Nephron progenitor cell (in vitro differentiated cells): Measurements from ENCODE around the gene MAML2.

Experiments
- DNase-seq: peaks from one replicate; pipeline ENCODE4 v3.0.0; 2021
- H3K27ac Mint-ChIP-seq: 2 replicates; pipeline ENCODE4 v1.8.0; 2021; ENCODE audit warnings: mild to moderate bottlenecking, moderate library complexity, mixed read lengths
- H3K27me3 Mint-ChIP-seq: 2 replicates; pipeline ENCODE4 v1.8.0; 2021; ENCODE audit warnings: mild to moderate bottlenecking, low read depth, mixed read lengths; ENCODE audit not compliant: poor library complexity
- H3K36me3 Mint-ChIP-seq: 2 replicates; pipeline ENCODE4 v1.8.0; 2021; ENCODE audit warnings: low read depth, mixed read lengths
- H3K4me1 Mint-ChIP-seq: 2 replicates; pipeline ENCODE4 v1.8.0; 2021; ENCODE audit warnings: mixed read lengths
- H3K4me3 Mint-ChIP-seq: 2 replicates; pipeline ENCODE4 v1.8.0; 2021; ENCODE audit warnings: mild to moderate bottlenecking, moderate library complexity, mixed read lengths
- H3K9me3 Mint-ChIP-seq: 2 replicates; pipeline ENCODE4 v1.8.0; 2021; ENCODE audit warnings: mild to moderate bottlenecking, moderate library complexity, mixed read lengths
- CTCF ChIP-seq: fragments of 200-600 bp; sonication (generic); IDR thresholded peaks from 2 replicates; pipeline ENCODE4 v1.5.0; 2021; ENCODE audit warnings: antibody characterized with exemption

MAML2 gene

DNA sequence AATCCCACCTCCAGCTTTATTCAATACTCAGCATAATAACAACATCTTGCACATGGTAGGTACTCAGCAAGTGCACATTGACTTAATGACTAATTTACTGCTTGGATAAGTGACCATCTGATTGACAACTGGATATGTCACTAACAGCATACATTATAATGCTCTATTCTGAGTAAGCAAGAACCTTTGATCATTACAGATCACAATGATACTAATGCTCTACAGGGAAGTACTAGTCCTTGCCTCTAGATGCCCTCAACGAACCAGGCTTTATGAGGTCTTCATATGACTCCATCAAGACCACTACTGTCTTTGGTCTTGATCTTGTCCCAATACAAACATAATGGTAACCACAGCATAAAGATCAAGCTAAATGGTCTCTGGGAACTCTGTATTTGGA lies 251.5 kb downstream of the MAML2 start:
- no peak overlapping the region for H3K4me3 Mint-ChIP-seq
- H3K27ac Mint-ChIP-seq = no peak overlapping the region
- H3K4me1 Mint-ChIP-seq = peaks cover 29% of the 10 kb centered on the region
- H3K27me3 Mint-ChIP-seq = no peaks in the 10 kb centered on the region
- H3K9me3 Mint-ChIP-seq = no peaks in the 10 kb centered on the region
- H3K36me3 Mint-ChIP-seq = peaks cover 10% of the 10 kb centered on the region
- no peak for TF ChIP-seq CTCF
- no peak for DNase-seq

GRCh38 chr11:96090711-96091110 lies 252.3 kb downstream of the MAML2 start:
- no peaks in the 10 kb centered on the region for H3K9me3 Mint-ChIP-seq
- H3K36me3 Mint-ChIP-seq = peaks cover 10% of the 10 kb centered on the region
- peak overlapping the region; percentile 33 for H3K27ac Mint-ChIP-seq
- no peak for TF ChIP-seq CTCF
- peaks cover 21% of the 10 kb centered on the region for H3K4me1 Mint-ChIP-seq
- H3K4me3 Mint-ChIP-seq = no peak overlapping the region
- H3K27me3 Mint-ChIP-seq = no peaks in the 10 kb centered on the region
- no peak for DNase-seq

DNA sequence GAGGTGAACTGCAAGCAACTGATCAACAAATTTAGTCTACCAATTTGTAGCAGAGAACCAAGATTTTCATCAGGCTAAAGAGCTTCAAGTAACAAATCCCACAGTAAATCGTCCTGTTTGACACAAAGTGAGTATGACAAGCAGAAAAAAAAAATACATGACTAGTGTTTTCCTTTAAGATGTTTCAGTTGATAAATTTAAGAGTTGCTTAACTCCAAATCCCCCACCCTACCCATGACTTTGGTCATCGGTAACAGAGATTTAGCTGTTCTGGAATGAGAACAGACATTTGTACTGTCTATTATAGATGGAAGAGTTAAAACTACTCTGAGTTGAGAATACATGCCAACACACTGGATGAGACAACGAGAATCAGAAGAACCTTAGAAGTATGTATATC lies 254.1 kb downstream of the MAML2 start:
- Mint-ChIP-seq H3K4me3 (no peak overlapping the region), H3K36me3 (peaks cover 10% of the 10 kb centered on the region), H3K27ac (no peak overlapping the region), H3K4me1 (peaks cover 14% of the 10 kb centered on the region), H3K9me3 (no peaks in the 10 kb centered on the region), H3K27me3 (no peaks in the 10 kb centered on the region)
- DNase-seq = no peak
- TF ChIP-seq CTCF = no peak

- no peak for TF ChIP-seq CTCF
- Mint-ChIP-seq H3K9me3 (no peaks in the 10 kb centered on the region), H3K36me3 (no peaks in the 10 kb centered on the region), H3K4me1 (peaks cover 6% of the 10 kb centered on the region), H3K27ac (no peak overlapping the region), H3K4me3 (no peak overlapping the region), H3K27me3 (no peaks in the 10 kb centered on the region)
- DNase-seq = no peak
These were observed 256.9 kb downstream of the MAML2 start for GRCh38 chr11:96086111-96086510.

GRCh38 chr11:96085319-96085930 lies 257.6 kb downstream of the MAML2 start:
- no peak for DNase-seq
- Mint-ChIP-seq H3K27ac (no peak overlapping the region), H3K4me1 (no peaks in the 10 kb centered on the region), H3K9me3 (no peaks in the 10 kb centered on the region), H3K4me3 (no peak overlapping the region), H3K27me3 (no peaks in the 10 kb centered on the region), H3K36me3 (no peaks in the 10 kb centered on the region)
- TF ChIP-seq CTCF = no peak

- Mint-ChIP-seq H3K27ac (no peak overlapping the region), H3K27me3 (no peaks in the 10 kb centered on the region)
- no peak for DNase-seq
These were observed 258.2 kb downstream of the MAML2 start for GRCh38 chr11:96084610-96085318.

More at GRCh38 chr11:96084610-96085318, 258.2 kb downstream of the MAML2 start:
- Mint-ChIP-seq H3K9me3 (no peaks in the 10 kb centered on the region), H3K4me3 (no peak overlapping the region), H3K36me3 (no peaks in the 10 kb centered on the region), H3K4me1 (no peaks in the 10 kb centered on the region)
- TF ChIP-seq CTCF = no peak
